ENCODE results near the gene NUBP2.

DNA sequence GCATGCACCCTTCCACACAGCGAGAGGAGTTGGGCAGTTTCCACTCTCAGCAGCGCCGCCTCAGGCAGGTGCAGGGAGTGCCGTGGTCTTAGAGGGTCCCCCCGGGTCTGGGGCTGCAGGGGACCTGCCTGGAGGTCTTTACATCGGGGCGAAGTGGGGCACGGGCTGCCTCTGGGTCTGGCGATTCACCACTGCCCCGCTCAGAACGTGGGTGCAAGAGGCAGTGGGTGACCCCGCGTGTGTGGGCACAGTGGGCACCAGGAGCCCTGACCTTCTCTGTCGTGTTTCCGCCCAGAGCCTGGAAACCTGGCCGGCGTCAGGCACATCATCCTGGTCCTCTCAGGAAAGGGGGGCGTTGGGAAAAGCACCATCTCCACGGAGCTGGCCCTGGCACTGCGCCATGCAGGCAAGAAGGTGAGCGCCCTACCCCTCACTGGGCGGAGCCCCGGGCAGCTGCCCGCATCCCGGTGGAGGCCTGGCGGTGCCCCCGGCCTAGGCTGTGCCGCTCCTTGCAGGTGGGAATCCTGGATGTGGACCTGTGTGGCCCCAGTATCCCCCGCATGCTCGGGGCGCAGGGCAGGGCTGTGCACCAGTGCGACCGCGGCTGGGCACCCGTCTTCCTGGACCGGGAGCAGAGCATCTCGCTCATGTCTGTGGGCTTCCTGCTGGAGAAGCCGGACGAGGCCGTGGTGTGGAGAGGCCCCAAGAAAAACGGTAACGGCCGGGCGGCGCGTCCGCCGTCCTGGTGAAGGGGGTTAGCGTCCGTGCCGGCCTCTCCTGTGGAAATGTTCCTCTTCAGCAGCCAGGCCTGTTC, 3.7 kb downstream of the NUBP2 start:
- TF ChIP-seq, protein P1, sequence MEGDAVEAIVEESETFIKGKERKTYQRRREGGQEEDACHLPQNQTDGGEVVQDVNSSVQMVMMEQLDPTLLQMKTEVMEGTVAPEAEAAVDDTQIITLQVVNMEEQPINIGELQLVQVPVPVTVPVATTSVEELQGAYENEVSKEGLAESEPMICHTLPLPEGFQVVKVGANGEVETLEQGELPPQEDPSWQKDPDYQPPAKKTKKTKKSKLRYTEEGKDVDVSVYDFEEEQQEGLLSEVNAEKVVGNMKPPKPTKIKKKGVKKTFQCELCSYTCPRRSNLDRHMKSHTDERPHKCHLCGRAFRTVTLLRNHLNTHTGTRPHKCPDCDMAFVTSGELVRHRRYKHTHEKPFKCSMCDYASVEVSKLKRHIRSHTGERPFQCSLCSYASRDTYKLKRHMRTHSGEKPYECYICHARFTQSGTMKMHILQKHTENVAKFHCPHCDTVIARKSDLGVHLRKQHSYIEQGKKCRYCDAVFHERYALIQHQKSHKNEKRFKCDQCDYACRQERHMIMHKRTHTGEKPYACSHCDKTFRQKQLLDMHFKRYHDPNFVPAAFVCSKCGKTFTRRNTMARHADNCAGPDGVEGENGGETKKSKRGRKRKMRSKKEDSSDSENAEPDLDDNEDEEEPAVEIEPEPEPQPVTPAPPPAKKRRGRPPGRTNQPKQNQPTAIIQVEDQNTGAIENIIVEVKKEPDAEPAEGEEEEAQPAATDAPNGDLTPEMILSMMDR (IDR thresholded peaks at IDR 0.05) = no peak
- no peak for TF ChIP-seq POLR2A (IDR thresholded peaks at IDR 0.05)
